NCI-H1694 treated with DMSO at 0.1 percent for 48 hours (cell line): ENCODE measurements around the gene PCBP3.

Experiments
- DNase-seq: peaks from one replicate; lab custom pipeline; 2025; lab: John Stamatoyannopoulos, UW

PCBP3 gene

DNA sequence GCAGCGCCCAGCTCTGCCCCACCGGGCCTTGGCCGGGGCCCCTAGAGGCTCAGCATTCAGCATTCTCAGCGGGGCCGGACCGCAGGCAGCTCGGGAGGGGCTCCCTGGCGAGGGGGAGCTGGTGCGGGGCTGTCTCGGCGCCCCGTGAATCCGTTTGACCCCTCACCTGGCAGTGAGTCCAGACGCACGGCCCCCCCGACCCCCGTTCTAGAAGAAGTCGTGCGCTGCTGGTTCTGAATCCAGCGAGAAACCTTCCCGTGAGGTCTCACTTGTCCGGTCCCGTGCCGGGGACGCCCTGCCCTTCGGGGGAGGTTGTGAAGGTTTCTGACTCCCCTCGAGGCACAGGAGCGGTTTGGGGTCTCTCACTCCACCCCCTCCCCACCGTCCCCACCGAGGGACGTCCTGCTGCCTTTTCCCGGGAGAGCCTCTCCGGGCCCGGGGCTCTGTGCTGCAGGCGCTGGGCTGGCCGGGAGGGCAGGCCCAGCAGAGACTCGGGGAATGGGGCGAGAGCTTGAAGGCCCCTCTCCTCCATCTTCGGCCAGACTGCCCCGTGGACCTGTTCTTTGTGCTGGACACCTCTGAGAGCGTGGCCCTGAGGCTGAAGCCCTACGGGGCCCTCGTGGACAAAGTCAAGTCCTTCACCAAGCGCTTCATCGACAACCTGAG is 338.7 kb downstream of the PCBP3 start:
- DNase-seq, result no peak

DNA sequence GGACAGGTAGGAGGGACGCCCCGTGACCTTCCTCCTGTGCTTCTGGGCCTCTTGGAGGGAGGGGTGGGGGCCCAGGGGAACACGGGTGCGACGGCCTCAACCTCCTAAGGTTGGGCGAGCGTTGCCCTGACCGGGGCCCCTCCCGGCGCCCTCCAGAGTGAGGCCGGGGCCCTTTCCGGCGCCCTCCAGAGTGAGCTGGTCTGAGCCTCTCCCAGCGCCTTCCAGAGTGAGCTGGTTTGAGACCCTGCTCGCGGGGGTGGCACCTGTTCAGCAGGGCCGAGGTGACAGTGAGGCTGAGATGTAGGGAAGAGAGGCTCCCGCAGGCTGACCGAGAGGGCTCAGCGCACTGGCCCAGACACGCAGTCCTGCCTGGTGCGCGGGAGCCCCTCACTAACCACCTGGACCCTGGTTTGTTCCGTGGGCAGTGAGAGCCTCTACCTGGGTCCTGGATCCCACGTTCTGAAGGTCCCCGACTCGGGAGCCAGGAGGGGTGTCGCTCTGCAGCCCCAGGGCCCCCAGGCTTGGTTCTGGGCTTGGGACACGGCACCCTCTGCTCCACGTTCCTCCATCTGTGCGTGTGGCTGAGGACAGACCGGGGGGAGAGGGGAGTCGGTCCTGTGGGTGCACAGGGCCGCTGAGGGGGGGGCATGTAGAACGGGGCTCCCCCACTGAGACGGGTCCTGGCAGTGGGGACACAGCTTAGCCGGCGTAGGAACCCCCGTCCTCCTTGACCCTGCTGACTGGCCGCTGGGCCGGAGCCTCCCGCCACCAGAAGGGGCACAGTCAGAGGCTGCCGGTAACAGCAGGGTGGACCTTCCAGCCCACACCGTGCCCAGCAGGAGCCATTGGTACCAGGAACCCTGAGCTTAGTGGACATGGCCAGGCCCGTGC is 339.5 kb downstream of the PCBP3 start:
- DNase-seq, result no peak

DNA sequence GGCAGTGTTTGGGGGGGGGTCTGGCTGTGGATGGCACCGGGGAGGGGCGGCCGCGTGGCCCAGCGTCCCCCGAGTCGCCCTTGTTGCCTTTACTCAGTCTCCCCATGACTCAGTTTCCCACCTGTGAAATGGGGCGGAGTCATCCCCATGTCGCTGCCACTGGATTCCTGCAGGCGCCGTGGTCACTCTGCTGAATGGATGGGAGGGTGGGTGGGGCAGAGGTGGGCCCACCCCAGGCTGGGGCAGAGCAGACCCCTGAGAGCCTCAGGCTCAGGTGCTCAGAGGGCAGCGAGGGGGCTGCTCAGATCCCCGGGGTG is 340.1 kb downstream of the PCBP3 start:
- DNase-seq, result no peak

DNA sequence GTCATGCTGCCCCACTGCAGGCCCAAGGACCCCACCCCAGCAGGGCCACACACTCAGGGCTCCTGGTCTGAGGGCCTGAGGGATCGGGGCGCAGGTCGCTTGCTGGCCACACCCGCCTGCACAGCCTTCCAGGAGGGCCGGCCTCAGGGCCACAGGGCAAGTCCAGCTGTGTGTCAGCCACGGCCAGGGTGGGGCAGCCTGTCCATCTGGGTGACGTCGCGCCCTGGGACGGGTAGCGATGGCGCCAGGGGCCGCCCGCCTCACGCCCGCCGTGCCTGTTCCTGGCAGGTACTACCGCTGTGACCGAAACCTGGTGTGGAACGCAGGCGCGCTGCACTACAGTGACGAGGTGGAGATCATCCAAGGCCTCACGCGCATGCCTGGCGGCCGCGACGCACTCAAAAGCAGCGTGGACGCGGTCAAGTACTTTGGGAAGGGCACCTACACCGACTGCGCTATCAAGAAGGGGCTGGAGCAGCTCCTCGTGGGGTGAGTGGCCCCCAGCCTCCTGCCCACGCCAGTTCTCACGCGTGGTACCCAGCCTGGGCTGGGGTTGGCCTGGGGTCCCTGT is 340.5 kb downstream of the PCBP3 start:
- DNase-seq, result no peak

DNA sequence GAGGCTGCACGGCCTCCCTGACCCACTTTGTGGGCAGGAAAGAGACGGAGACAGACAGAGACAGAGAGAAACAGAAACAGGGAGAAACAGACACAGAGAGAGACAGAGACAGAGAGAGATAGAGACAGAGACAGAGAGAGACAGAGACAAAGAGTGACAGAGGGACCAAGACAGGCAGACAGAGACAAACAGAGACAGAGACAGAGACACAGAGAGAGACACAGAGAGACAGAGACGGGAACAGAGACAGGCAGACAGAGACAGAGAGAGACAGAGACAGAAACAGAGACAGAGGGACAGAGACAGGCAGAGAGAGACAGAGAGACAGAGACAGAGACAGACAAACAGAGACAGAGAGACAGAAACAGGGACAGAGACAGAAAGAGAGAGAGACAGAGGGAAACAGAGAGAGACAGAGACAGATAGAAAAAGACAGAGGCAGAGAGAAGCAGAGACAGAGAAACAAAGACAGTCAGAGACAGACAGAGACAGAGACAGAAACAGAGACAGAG is 341.1 kb downstream of the PCBP3 start:
- no peak for DNase-seq

DNA sequence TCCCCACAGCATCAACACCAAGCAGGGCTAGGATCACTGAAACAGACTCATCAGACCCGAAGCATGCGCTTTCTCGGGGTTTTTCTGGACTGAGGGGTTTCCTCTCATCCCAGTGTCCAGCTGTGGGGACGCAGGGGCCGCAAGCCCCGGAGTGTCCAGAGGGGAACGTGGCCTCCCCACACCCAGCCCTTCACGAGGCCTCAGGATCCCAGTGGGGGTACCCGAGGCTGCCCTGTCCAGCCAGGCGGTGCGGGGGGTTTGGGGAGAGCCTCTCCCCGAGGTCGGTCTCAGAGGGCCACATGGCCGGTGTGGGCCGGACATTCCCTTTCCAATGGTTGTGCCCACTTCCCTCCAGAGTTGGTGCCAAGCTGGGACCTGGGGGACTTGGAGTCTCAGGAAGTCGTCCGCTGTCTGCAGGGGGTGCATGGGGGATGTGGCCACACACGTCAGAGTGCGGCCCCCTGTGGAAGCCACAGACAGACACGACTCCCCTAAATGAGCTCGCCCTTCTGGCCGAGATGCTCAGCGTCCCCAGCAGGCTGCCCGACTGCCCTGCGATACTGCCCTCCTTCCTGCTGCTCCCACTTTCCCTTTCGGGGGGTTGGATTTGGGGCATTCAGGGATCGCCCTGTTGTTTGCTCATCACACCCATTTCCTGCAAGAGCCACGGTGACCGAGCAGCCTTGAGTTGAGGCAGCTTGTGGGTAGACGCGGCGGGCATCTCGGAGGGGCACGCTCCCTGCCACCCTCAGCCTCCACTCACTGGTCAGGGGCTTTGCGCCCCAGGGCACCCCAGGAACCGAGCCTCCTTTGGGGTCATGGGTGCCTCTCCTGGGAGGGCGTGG is 342.2 kb downstream of the PCBP3 start:
- DNase-seq, result no peak

DNA sequence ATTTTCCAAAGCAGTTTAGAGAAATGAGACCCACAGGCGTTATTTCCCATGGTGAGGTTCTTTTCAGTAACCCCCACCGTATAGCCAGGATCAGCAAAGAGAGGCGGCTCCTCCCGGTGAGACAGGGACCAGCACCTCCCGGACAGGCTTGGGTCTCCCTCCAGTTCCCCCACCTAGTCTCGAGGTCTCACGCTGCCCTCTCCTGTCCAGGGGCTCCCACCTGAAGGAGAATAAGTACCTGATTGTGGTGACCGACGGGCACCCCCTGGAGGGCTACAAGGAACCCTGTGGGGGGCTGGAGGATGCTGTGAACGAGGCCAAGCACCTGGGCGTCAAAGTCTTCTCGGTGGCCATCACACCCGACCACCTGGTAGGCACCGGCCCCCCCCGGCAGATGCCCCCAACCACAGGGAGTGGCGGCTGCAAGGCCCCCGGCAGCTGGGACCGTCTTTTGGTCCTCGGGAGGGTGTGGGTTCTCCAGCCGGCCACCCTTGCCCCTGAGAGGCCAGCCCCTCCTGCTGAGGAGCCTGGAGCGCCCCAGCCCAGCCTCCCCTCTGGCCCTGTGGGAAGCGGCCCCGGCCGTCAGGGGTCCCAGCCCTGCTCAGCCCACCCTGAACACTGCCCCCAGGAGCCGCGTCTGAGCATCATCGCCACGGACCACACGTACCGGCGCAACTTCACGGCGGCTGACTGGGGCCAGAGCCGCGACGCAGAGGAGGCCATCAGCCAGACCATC is 343.0 kb downstream of the PCBP3 start:
- DNase-seq, result no peak

DNA sequence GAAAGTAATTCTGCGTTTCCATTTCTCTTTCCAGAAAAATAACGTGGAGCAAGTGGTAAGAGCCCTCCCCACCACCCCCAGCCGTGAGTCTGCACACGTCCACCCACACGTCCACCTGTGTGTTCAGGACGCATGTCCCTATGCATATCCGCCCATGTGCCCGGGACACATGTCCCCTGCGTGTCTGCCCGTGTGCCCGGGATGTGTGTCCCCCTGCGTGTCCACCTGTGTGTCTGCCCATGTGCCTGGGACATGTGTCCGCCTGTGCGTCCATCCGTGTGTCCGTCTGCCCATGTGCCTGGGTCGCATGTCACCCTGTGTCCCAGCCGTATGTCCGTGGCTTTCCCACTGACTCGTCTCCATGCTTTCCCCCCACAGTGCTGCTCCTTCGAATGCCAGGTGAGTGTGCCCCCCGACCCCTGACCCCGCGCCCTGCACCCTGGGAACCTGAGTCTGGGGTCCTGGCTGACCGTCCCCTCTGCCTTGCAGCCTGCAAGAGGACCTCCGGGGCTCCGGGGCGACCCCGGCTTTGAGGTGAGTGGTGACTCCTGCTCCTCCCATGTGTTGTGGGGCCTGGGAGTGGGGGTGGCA is 343.7 kb downstream of the PCBP3 start:
- no peak for DNase-seq

DNA sequence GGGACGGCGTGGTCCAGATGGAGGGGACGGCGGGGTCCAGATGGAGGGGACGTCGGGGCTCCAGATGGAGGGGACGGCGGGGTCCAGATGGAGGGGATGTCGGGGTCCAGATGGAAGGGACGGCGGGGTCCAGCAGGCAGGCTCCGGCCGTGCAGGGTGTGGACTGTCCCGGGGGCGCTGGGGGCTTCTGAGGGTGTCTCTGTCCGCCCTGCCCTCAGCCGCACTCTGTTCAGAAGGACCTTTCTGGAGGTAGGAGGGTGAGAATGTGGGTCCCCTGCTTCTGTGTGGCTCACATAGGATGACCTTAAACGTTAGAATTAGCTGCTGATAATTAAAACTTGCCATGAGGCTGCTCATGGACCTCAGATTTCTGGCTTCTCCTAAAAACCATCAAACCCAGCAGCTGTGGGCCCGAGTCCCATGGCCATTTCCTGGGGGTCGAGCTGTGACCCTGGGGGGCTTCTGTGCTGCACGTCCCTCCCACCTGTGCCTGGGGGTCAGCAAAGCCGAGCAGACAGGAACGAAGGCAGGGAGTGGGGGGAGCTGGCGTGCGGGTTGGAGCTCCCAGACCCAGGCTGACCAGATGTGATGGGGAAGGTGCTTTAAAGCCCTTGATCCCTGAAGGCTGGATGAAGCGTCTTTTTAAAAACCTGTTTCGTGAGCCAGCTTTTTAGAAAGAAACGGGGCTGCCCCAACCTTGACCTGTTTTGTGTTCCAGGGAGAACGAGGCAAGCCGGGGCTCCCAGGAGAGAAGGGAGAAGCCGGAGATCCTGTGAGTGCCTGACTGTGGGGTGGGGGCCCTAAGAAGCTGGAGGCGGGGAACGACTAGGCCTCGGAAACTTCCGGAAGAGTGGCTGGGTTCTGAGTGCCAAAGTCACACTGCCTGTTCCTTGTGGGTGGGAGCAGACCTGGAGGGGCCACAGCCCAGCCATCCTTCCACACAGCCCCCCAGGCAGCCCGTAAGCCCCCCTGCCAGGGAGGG is 345.1 kb downstream of the PCBP3 start:
- no peak for DNase-seq

DNA sequence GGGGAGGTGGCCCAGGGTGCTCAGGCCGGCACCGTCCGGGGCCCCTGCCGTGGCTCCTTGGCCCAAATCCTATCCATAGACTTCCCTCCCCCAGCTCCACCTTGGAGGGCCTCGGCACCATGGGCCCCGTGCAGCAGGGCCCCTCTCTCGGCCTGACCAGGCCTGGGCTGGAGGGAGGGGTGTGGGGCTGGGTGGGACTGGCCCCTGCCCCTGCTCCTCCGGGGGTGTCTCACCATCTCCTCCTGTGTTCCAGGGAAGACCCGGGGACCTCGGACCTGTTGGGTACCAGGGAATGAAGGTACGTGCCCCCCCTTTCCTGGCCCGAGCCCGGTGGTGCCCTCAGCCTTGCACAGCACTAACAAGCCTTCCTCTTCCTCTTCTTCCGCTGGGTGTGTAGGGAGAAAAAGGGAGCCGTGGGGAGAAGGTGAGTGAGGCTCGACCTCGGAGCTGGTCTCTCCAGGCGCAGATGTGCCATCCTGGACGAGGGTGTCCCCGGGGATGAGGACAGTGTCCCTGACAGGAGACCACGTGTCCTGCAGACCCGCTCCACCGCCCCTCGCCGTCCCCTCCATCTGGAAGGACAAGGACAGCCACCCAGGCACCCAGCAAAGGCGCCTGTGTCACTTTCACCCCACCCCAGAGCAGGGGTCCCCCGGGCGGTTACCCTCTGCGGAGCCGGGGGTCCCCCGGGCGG is 346.0 kb downstream of the PCBP3 start:
- DNase-seq, result no peak

DNA sequence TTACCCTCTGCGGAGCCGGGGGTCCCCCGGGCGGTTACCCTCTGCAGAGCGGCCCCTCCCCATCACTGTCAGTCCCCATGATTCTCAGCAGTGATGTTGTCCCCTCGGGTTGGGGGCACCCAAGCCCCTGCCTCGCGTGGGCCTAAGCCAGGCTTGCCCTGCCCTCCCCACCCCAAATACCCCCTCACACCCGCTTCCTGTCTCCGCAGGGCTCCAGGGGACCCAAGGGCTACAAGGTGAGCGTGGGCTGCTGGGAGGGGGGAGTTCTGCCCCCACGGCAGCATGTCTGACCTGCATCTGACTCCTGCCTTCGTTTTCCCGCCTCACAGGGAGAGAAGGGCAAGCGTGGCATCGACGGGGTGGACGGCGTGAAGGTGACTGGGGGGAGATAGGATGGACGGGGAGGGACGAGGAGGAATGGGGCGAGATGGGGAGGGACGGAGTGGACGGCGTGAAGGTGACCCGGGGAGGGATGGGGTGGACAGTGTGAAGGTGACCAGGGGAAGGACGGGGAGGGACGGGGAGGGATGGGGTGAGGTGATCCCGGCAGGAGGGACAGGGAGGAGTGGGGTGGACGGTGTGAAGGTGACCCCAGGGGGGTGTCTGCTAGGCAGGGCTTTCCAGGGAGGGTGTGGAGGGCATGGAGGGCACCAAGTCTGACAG is 346.7 kb downstream of the PCBP3 start:
- no peak for DNase-seq

DNA sequence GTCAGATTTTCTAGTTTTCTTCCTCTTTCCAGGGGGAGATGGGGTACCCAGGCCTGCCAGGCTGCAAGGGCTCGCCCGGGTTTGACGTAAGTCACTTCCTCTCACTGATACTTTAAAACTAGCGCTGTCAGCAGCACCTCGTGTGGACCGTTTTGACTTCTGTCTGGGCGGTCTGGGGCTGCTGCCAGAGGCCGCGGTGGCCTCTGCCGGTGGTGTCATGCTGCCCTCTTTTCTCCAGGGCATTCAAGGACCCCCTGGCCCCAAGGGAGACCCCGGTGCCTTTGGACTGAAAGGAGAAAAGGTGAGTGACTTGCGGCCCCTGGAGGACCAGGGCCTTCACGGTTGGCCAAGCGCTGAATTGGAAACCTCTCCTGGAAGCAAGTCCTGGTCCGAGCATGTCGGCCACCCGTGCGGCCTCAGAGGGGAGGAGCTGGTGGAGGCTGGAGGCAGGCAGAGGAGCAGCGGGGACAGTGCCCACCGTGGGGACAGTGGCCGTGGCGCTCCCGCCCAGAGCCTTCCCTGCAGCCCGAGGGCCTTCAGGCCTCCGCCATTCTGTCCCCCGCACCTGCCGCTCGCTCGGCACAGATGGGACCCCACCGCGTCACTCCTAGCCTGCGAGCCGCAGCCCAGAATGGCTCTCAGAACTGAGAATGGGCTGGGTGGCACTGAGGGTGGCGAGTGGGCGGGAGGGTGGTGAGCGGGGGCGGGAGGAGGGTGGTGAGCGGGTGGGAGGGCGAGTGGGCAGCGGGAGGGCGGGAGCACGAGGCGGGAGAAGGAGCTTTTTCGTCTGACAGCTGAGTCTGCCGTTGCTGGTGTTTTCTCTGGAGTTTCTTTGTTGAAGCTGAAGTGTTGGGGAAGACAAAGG is 347.4 kb downstream of the PCBP3 start:
- DNase-seq, result no peak

DNA sequence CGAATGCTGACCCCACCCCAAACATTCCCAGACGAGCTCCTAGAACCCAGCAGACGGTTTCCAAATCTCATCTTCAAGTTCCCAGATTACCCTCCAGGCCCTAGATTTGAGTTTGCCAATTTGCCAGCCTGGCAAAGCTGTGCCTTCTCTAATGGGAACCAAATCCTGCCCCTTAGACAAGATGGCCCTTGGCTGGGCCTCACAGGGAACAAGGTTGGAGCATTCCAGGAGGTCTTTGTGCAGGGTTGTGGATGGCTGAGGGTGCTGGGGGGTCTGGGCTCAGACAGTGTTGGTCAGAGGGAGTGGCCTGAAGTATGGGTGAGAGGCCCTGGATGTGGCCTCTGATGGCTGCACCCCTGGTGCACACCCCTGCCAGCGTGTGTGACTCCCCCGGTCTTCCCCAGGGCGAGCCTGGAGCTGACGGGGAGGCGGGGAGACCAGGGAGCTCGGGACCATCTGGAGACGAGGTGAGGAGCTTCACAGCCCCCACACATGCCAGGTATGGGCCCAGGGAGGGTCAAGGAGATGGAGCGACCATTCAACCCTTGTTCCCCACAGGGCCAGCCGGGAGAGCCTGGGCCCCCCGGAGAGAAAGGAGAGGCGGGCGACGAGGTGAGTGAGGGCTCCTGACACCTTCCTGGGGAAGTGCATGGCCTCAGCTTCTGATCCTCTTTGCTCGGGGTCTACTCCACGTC is 348.2 kb downstream of the PCBP3 start:
- DNase-seq, result no peak
